GM12892 (cell line): ENCODE results near the gene PRR5.
"Not testable (repeated sequence)": the region's sequence is repeated elsewhere in the genome, so short reads cannot be mapped to it uniquely, and the experiment has no call there.

Source experiments
- DNase-seq: peaks from one replicate; pipeline ENCODE4 v3.0.0; 2011; ENCODE audit not compliant: insufficient read length
- FAIRE-seq: peaks from 2 replicates; lab custom pipeline; 2011; peaks lifted over from hg19 to GRCh38; lab: Jason Lieb, UNC
- POLR2A ChIP-seq: IDR thresholded peaks from 2 replicates; pipeline ENCODE4 v1.6.1; 2011; ENCODE audit warnings: low read depth, low read length, control low read depth
- POLR2AphosphoS5 ChIP-seq: IDR thresholded peaks from 2 replicates; pipeline ENCODE4 v1.6.1; 2011; ENCODE audit warnings: low read depth, low read length, control low read depth
- TAF1 ChIP-seq: IDR thresholded peaks from 2 replicates; pipeline ENCODE4 v1.6.1; 2011; ENCODE audit warnings: low read depth, mild to moderate bottlenecking, control low read depth, low read length, borderline replicate concordance

PRR5 gene

GRCh38 chr22:44667276-44667675 is 34.7 kb upstream of the PRR5 start:
- FAIRE-seq (no peak), DNase-seq (no peak)
- no peak for TF ChIP-seq TAF1
- no peak for TF ChIP-seq POLR2A
- TF ChIP-seq POLR2AphosphoS5 = no peak

GRCh38 chr22:44667829-44668189 is 34.2 kb upstream of the PRR5 start:
- FAIRE-seq (no peak), DNase-seq (no peak)
- TF ChIP-seq POLR2AphosphoS5 = no peak
- no peak for TF ChIP-seq POLR2A
- TF ChIP-seq TAF1 = no peak

DNA sequence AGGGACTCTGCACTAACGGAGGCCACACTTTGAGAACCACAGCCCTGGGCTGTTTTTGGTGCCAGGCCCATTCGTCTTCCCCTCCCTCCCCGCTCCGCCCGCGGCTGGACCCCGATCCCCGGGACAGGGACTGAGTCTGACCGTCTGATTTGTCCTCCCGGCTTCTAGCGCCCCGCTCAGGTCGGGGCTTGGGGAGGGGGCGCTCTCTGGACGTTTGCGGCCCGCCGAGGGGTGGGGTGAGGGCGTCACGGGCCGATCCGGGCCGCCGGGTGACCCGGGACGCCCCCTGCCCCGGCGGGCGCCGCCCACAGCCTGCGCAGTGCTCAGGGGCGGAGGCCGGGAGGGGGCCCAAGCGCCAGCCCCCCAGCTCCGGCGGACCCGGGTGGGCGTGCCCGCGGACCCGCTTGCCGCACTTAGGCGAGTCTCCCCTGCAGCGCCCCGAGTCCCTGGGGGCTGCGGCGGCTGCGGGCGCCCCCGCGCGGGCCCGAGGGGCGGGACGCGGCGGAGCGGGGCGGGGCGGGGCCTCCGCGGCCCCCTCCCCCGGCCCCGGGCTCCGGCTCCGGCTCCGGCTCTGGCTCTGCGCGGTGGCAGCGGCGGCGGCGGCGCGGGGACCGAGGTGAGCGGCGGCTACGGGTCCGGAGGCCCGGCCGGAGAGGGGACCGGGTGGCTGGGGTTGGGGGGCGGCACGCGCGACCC is 33.7 kb upstream of the PRR5 start:
- DNase-seq (no peak), FAIRE-seq (no peak)
- TF ChIP-seq POLR2AphosphoS5 (no peak), POLR2A (no peak), TAF1 (no peak)

DNA sequence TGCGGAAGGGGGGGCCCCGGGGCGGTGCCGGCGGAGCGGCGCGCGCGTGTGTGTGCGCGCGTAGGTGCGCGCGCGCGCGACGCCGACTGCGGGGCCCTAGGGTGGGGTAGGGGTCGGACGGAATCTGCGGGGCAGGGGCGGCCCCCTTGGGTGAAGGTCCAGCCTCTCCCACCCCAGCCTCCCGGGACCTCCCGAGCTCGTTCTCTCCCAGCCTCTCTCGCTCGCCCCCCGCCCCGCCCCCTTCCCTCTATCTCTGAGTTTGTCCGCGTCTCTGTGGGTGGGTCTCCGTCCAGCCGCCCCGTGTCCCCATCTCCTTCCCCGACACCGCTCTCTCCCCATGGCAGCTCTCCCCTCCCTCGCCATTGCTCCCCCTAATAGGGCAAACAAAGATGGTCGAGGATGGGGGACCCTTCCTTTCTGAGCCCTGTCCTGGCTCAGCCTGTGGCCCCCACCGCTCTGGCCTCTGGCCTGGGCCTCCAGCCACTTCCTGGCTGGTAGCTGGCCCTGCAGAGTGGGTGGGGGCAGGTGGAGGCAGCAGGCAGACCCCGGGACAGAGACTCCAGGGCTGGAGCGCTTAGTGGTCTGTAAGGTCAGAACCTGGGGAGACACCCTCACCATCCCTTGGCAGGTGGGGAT is 33.0 kb upstream of the PRR5 start:
- no peak for TF ChIP-seq POLR2AphosphoS5
- no peak for TF ChIP-seq POLR2A
- no peak for TF ChIP-seq TAF1
- FAIRE-seq = no peak
- DNase-seq = no peak

- DNase-seq (no peak), FAIRE-seq (no peak)
- TF ChIP-seq TAF1 (no peak), POLR2AphosphoS5 (no peak), POLR2A (no peak)
These were observed 32.4 kb upstream of the PRR5 start for GRCh38 chr22:44669561-44669976.

DNA sequence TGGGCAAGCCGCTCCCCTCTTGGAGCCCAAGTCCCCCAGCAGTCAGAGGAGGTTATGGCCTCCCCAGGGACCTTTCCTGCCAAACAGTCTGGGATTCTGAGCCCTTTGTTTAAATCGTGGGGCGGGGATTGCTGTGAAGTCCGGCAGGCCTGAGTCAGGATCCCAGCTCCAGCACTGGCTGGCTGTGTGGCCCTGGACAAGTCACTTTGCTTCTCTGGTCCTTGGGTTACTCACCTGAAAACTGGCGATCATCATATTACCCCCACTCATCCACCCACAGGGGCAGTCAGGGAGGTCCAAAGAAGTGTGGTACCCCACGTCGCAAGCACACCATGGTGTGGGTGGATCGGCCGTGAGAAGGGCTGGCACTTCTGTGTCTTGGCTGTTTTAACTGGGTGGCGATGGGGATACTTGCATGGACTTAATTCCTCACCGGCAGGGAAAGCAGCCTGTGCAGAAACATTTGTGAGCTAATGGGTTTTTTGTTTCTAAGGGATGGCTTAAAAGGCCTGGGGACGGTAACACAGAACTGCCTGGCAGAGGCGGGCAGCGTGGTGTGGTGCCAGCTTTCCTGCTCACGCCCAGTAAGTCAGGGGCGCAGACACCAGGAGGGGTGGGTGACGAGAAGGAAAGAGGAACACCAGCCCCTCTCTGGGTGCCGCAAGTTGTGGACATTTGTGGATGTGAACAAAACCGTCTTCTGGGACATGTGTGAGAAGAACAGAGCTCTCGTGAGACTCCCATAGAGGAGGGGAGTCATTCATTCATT is 31.6 kb upstream of the PRR5 start:
- no peak for DNase-seq
- TF ChIP-seq POLR2AphosphoS5 = no peak
- TF ChIP-seq TAF1 = no peak
- no peak for TF ChIP-seq POLR2A
- FAIRE-seq = no peak

DNA sequence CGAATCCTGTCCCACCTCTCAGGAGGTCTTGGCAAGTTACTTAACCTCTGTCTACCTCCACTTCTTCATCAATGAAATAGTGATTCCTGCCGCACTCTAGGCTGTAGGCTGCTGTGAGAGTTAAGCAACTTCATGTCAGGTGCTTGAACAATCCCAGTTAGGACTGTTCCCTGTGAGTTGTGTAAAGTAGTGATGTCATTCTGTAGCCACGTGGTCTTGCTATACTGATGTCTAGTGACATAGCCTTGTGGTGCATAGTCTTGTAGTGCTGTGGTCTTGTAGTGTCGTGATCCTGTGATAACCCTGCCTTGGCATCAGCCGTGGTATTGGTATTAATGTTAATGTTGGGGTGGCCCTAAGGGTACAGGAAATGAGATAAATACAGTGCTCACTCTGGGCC is 30.3 kb upstream of the PRR5 start:
- TF ChIP-seq TAF1 = no peak
- TF ChIP-seq POLR2A = no peak
- TF ChIP-seq POLR2AphosphoS5 = no peak
- FAIRE-seq (no peak), DNase-seq (no peak)

- DNase-seq (no peak), FAIRE-seq (no peak)
- TF ChIP-seq POLR2AphosphoS5 = no peak
- no peak for TF ChIP-seq POLR2A
- no peak for TF ChIP-seq TAF1
These were observed 29.4 kb upstream of the PRR5 start for GRCh38 chr22:44672632-44673031.

DNA sequence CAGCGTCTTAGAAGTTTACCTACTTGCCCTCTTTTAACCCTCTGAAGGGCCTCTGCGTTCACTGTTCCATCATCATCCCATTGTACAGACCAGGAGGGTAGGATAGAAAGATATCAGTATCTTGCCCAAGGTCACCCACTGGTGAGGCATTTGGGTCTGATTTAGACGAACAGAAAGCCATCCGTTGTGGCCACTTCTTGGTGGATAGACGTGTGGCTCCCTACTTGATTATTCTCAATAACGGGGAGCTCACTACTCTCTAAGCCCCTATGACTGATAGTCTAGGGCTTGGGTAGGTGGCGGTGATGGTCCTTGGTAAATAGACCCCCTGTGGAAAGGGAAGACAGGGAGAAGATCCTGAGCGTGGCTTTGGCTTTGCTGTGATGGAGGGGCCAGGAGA is 28.6 kb upstream of the PRR5 start:
- DNase-seq (no peak), FAIRE-seq (no peak)
- TF ChIP-seq POLR2AphosphoS5 (no peak), TAF1 (no peak), POLR2A (no peak)

DNA sequence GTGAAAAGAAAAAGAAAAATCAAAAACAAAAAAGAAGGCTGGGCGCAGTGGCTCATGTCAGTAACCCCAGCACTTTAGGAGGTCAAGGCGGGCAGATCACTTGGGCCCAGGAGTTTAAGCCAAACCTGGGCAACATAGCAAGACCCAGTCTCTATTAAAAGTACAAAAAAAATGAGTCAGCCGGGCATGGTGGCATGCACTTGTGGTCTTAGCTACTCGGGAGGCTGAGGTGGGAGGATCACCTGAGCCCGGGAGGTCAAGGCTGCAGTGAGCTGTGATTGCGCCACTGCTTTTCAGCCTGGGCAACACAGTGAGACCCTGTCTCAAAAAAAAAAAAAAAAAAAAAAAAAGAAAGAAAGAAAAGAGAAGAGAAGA is 26.0 kb upstream of the PRR5 start:
- not testable (repeated sequence) for FAIRE-seq, DNase-seq

- no peak for TF ChIP-seq POLR2A
- TF ChIP-seq TAF1 = no peak
- TF ChIP-seq POLR2AphosphoS5 = no peak
- DNase-seq = no peak
- no peak for FAIRE-seq
These were observed 25.3 kb upstream of the PRR5 start for GRCh38 chr22:44676441-44677352.
